HG03064 (cell line): ENCODE measurements around the gene TDRD7.

ENCODE experiments used
- ATAC-seq: cut with Tn5 transposase; IDR thresholded peaks from one replicate; pipeline ENCODE4 v1.9.1; 2021; ENCODE audit warnings: low read depth; ENCODE audit not compliant: unreplicated experiment

The TDRD7 gene

DNA sequence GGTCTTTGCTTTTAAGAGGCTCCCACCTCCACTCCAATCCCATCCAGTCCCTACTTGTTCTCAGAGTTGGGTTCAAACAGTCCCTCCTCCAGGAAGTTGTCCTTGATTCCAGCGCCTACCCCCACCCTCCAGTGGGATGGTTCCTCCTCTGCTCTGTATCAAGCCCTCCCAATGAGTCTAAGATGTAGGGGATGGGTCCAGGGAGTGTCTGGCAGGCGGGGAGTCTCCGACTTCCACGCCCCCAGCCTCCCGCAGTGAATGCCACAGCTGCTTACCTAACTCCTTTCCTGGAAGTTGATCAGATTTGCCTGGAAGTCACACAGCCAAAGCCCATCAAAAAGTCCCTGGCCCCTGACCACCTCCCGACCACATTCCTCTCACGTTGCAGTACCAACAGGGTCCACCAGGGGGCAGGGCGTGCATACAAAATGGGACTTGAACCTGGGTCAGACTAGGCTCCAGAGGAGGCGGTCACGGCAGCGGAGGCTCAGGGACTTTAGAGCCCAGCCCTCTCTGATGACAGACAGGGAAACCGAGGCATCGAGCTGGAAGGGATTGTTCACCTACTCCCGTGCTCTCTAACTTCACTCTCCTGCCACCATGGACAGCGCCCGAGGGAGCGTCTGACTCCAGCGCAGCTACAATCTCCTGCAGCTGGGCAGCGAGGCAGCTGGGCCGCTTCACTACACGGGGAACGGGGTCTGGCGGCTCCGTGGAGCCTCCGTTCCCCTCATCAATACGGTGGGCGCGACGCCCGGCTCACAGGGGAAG is 25.0 kb upstream of the TDRD7 start:
- no peak for ATAC-seq

DNA sequence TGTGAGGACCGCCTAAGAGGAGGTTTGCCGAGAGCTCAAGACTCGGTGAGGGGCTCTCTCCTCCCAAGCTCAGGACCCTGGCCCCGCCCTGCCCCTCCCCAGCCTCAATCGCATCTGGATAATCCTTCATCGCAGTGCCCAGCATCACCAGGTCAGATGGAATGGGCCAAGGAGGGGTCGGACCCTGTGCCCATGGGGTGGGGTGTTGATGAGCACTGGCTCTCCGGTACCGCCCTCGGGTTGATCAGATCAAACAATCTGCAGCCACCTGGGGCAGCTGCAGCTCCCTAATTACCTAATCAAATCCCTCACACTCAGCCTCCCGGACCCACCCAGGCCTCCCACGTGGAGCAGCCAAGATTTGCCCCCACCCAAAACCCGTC is 24.4 kb upstream of the TDRD7 start:
- no peak for ATAC-seq

DNA sequence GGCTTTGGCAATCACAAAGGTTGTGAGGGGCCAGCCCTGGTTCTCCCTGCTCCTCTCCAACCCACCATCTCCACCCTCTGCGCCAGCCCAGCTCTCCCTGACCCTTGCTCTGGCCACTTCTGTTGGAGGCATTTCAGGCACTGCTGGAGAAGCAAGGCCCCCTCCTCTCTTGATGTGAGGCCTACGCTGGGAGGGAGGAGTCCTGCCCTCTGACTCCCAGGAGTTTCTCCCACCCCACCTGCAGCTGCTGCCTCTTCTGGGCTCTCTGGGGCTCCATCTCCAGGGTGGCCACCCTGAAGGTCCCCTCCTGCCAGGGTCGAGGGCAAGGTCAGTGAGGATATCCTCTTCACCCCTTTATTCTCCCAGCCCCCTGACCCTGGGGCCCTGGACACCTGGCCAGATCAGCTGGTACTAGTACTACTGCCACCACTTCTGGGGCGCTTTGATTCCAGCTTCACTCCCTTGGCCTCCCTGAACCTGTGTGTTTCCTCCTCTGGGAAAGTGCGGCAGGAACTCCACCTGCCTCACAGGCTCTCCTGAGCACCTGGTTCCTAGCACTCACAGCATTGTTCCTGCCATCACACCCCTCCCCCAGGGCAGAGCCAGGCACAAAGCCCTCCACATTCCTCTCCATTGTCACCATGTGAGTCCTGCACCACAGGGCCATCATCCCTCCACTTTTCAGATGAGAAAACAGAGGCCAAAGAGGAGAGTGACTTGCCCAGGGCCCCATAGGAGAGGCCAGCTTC is 23.8 kb upstream of the TDRD7 start:
- ATAC-seq: no peak

DNA sequence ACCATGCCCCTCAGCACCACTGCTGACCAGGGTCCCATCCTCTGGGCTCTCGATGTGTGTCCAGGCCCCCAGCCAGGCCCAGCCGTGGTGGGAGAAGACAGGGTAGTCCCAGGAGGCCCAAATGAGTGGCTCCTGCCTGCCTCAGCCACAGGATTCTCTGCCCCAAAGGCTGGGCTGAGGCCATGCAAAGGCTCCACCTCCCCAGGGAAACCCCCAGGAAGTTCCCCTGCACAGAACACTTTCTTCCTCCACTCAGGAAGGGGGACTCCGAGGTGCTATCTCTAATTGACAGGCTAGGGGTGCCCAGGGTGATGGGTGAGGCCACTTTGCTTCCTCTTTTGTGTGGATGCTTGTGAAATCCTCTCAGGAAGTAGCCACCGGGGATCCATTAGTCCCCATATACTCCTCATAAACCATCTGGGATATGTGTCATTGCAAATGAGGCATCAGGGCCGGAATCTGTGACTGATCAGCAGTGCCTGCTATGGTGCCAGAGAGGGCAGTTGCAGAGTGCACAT is 23.1 kb upstream of the TDRD7 start:
- peak; percentile 61 for ATAC-seq

DNA sequence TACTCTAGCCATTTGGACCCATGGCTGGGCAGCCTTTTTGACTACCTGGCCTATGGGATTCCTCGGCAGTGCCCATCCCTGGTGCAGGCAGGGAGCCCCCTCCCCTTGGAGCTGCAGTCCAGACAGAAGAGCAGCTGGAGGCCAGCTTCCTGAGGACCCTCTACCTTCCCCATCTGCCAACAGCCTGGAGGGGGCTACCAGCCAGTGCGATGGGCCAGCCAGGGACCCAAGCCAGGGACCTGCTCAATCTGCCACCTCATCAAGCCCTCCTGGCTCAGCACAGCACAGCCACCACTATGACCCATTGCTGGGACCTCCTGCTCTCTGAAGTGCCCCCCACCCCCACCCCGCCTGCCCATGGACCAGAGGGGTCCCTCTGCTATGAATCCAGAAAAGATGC is 22.6 kb upstream of the TDRD7 start:
- no peak for ATAC-seq

DNA sequence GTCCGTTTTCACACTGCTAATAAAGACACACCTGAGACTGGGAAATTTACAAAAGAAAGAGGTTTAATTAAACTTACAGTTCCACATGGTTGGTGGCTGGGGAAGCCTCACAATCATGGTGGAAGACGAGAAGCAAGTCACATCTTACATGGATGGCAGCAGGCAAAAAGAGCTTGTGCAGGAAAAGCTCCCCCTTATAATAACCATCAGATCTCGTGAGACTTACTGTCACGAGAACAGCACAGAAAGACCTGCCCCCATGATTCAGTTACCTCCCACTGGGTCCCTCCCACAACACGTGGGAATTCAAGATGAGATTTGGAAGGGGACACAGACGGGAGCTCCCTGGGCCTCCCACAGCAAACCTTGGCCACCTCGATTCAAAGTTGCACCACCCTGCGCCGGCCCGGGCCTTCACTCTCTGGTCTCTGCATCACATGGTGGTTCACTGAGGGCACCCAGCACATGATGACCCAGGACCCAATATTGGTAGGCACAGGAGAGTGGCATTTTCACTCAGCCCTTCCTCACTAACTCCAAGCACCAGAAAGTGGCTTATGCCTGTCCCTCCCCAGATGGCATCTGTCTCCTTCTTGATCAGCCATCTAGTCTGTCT is 21.0 kb upstream of the TDRD7 start:
- no peak for ATAC-seq

DNA sequence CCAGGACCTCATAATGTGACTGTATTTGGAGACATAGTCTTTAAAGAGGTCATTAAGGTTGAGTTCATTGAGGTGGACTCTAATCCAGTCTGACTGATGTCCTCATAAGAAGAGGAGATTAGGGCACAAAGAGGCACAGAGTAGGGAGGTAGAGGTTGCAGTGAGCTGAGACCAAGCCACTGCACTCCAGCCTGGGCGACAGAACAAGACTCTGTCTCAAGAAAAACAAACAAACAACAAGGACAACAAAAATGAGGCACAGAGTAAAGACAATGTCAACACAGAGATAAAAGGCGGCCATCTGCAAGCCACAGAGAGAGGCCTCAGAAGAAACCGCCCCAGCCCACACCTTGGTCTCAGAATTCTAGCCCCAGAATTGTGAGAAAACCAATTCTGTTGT is 17.0 kb upstream of the TDRD7 start:
- no peak for ATAC-seq

DNA sequence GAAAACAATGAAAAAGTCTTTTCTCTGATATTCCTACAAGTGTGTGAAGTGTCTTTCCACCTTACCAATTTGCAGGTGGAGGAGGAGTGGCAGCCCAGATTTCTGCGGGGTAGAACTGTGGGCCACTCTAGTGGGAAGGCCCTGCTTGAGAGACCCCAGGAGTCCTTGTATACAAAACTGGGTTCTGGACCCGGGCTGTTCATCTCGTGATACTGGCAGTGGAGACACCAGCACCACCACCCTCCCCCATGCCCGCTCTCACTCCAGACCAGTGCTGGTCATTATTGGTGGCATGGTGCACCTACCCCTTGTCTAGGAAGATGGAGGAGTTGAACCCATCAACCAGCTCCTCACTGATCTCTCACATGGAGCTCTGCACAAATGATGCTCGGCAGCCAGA is 16.2 kb upstream of the TDRD7 start:
- no peak for ATAC-seq

DNA sequence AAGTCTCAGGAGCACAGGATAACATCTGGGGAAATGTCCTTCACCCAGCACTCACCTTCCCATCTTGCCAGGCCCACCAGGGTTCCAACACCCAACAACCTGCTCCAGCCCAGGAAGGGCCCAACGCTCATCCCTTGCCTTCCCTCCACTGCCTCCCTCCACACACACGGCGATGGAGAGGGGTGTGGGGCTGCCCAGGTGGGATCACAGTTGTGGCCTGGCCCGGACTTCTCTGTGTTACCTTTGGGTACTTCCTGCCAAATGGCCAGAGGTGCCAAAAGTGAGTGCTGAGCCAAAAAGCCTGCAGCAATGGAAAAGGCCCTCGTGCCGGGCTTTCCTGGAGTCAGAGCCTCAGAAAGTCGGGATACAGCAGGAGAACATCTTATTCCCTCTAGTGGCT is 15.6 kb upstream of the TDRD7 start:
- no peak for ATAC-seq

DNA sequence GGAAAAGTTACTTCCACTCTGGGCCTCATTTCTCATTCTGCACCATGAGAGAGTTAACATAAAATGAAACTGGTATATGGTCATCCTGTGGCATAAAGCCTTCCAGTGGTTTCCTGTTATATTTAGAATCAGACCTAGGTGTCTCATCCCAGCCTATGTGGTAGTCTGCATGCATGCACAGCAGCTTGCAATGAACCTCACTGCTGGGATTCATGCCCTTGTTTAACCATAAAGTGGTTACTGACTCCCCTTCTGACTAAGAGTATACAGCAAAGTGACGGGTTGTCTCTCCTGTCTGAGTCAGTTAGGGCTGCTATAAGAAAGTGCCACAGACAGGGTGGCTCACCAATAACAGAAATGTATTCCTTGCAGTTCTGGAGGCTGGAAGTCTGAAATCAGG is 14.7 kb upstream of the TDRD7 start:
- no peak for ATAC-seq

DNA sequence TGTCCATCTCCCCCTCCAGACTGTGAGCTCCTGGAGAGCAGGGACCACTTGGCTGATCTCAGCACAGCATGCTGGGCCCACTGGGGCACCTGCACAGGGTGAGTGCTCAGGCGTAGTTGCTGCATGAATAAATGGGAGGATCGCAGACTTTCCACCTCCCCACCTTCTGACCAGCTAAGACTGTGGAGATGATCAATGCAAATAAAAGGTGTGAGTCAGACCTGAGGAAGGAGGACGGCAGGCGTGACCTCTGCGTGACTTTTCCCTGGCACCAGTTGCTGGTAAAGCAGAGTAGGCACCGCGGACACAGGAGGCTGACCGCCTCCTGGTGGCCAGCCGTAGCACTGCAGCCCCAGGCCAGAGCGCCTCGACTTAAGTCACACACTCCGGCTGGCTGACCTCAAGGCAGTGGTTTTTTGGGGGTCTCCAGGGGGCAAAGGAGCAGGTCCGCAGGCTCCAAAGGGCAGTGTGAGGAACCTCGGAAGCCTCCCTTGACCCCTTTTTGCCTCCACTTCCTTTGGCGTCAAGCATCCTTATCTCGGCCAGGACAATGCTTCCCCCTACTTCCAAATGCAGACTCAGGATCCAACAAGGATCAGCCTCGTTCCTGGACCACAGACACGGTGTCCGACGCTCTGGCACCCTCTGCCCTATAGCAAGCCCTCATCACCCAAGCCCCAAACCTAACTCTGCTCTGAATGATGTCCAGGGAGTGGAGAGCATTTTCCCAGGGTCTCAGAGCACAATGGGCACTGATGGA is 12.7 kb upstream of the TDRD7 start:
- no peak for ATAC-seq

DNA sequence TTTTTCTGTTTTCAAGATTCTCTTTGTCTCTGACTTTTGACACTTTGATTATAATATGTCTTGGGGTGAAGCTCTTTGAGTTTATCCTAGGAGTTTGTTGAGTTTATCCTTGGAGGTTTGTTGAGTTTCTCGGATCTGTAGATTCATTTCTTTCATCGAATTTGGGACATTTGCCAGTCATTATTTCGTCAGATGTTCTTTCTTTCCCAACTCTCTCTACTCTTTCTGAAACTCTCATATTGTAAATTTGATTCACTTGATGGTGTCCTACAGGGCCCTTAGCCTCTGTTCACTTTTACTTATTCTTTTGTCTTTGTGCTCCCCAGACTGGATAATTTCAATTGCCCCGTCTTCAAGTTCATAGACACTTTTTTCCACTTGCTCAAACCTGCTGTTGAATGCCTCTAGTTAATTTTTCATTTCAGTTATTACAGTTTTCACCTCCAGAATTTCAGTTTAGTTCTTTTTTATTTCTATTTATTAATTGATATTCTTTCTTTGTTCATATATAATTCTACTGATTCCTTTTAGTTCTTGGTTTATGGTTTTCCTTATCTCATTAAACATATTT is 8.1 kb upstream of the TDRD7 start:
- ATAC-seq: no peak

DNA sequence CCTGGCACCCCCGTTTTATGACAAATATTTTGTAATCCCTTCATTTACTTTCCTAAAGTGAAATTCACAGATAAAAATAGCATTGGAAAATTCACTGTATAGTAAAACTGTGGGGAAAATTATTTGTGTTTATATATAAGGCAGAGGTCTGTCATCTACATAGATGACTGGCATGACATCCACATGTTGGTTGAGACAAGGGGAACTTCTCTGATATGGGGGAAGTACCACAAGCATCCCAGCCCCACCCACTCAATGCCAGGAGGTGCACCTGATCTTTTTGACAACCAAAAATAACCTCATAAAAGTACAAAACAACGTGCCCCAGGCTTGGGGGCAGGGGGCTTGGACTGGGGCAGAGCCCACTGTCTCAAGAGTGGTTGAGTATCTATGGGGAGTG is 6.3 kb upstream of the TDRD7 start:
- ATAC-seq: no peak

DNA sequence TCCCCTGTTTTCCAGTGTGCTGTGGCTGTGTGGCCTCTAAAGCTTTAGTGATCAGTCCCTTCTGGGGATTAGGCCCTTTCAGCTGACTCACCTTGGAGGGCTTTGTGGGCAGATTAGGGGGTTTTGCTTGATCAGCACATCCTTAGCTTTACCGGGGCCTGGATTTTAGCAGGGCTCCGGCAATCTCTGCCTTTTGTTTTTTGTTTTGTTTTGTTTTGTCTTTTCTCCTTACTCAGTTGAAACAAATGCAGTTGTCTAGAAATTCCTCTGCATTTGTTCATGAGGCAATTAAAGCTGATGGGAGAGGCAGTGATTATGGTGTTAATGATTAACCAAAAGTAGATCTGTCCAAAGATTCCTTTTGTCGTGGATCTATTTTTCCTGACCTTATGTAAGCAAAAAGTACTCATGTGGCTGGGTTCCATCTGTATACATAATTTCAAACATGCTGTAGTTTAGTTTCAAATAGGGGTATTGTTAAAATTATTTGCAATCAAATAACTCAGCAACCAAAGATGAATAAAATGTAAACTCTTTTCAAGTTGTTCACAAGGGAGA is 5.2 kb upstream of the TDRD7 start:
- no peak for ATAC-seq

DNA sequence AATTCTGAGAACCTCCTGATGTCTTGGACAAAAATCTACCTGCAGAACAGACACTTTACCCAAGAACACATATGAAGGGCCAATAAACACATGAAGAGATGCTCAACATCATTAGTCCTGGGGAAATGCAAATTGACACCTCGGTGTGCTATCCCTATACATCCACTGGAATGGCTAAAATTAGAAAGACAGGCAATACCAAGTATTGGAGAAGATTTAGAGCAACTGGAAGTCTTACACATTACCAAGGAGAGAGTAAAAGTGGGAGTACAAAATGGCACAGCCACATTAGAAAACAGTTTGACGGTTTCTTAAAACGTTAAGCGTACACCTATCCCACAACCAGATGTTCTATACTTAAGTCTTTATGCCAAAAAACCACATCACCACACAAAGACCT is 3.3 kb upstream of the TDRD7 start:
- no peak for ATAC-seq

DNA sequence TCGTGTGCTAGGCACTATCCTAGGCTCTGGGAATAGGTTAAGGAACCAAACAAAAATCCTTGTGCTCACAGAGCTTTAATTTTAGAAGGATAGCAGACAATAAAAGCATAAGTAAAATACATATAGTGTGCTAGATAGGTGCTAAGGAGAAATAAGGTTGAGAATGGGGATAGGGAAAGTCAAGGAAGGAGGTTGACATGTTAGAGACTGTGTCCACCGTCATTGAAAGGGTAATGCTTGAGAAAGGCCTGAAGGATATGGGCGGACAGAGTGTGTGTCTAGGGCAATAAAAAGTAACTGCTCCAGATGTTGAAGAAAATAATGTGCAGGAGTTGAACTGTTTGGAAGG is 482 bp upstream of the TDRD7 start:
- peak; percentile 2 for ATAC-seq

DNA sequence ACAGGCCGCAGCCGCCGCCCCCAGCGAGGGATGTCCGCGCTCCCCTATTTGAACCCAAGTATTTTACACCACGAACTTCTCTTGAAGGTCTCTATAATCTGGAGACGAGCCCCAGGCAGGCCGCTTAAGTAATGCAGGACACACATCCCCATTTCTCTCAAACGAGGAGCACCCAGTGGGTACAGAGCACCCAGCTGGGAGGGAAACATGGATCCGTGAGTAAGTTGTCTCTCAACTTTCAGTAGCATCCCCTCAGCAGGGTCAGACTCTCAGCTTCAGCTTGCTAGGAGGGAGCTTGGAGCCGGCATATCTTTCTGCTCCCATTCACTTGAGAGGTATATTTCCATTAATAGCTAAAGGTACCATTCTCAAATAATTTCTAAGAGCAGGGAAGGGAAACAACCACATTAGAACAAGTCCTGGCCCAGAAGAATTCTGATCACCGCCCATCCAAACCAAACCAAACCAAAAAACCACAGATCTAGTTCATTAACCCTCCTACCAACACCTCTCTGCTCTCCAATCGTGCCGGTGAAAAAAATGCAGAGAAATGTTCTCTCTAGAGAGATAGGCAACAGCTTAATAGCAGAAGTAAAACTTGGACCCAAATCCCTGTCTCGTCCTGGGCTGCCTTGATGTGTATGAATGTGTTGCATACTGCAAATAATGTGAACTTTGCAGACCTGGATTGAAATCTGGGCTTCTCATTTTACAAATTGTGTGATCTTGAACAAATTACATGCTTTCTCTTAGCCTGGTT is 910 bp downstream of the TDRD7 start:
- peak; percentile 21 for ATAC-seq

DNA sequence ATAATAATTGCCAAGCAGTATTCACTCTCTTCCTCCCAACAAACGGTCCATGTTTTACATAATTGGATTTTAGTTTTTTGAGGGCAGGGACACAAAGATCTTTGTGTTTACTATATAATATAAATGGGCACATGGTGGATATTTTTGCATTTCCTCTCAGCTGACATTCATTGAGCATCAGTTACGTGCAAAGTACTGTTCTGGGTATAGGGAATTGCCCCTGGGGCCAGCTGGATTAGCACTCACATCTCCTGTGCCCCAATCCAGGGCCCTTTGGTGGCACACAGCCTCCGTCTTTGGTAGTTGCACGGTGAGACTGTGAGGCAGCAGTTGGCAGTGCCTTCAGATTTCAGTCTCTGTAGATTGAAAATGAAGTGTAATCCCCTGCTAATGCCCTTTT is 1.6 kb downstream of the TDRD7 start:
- no peak for ATAC-seq

DNA sequence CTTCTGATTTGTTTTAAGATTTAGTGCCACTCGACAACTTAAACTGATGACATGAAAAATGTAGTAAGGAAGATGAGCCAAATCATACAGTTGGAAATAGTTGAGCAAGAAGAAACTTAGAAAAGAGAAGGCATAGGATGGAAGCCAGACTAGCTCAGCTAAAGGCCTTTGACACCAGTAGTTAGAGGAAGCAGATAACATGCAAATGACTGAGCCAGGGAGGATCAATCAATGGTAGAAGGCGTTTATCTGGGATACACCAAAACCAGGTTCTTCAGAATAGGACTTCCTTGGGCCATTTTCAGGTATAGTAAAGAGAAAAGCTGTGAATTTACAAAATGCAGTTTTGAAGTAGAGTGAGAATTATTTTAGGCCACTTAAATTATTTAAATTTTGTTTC is 3.2 kb downstream of the TDRD7 start:
- no peak for ATAC-seq

DNA sequence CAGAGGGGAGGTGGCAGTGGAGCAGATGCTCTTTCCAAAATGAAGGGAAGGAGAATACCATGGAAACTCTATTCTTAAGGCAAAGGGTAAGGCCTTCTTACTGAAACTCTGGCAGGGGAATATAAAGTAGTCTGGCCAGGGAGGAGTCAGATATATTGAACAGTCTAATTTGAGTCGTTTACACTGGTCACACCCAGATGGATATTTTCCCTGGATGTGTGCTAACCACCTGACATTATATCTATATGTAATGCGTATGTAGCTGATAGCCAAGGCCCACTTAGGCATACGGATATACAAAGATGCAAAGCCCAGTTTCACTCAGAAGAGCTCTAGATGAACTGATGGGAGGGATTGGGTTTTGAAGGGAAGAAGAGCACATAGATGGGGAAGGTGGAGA is 7.0 kb downstream of the TDRD7 start:
- ATAC-seq: no peak
